Stimulated activated CD4-positive, alpha-beta T cell treated with anti-CD3 and anti-CD28 coated beads, Interleukin-15, amount 100 ng/mL, for 1 hour (primary cell): Measurements from ENCODE around the gene PRRC2B.
A peak's percentile ranks its signal among the peaks of the same experiment; 100 is the strongest.

Source experiments
- DNase-seq, 2 donors: peaks; one replicate each; pipeline ENCODE4 v3.0.0-alpha.2; 2020; ENCODE audit warnings: low read depth in 1 of 2, low spot score in 1 of 2

Gene PRRC2B

GRCh38 chr9:131484560-131485185 lies 90.8 kb downstream of the PRRC2B start:
- DNase-seq, result no peak

- no peak for DNase-seq
These were observed 91.3 kb downstream of the PRRC2B start for GRCh38 chr9:131485206-131485605.

GRCh38 chr9:131485728-131486422 lies 92.0 kb downstream of the PRRC2B start:
- no peak for DNase-seq

- DNase-seq, result no peak
These were observed 93.1 kb downstream of the PRRC2B start for GRCh38 chr9:131487001-131487400.

- no peak for DNase-seq
These were observed 93.7 kb downstream of the PRRC2B start for GRCh38 chr9:131487621-131488031.

- DNase-seq, result no peak
These were observed 96.6 kb downstream of the PRRC2B start for GRCh38 chr9:131490514-131490913.

- DNase-seq, result no peak
These were observed 97.3 kb downstream of the PRRC2B start for GRCh38 chr9:131491001-131491710.

GRCh38 chr9:131492070-131492469 lies 98.2 kb downstream of the PRRC2B start:
- no peak for DNase-seq

- no peak for DNase-seq
These were observed 100.5 kb downstream of the PRRC2B start for GRCh38 chr9:131494296-131494870.

- no peak for DNase-seq
These were observed 101.9 kb downstream of the PRRC2B start for GRCh38 chr9:131495785-131496184.

GRCh38 chr9:131496844-131497405 lies 103.0 kb downstream of the PRRC2B start:
- no peak for DNase-seq

GRCh38 chr9:131499254-131499767 lies 105.4 kb downstream of the PRRC2B start:
- no peak for DNase-seq

- DNase-seq, result peak; percentile 38 to 43
These were observed 106.5 kb downstream of the PRRC2B start for GRCh38 chr9:131500377-131500776.

- peak; percentile 17 to 19 for DNase-seq
These were observed 107.2 kb downstream of the PRRC2B start for GRCh38 chr9:131500939-131501541.

GRCh38 chr9:131502781-131503625 lies 109.1 kb downstream of the PRRC2B start, which contains the start of gene POMT1:
Gene POMT1, plus strand, starts transcription at chr9:131502918. Its CDS starts 1,301 bp downstream, at chr9:131504219.
- peak; percentile 81 to 83 for DNase-seq

GRCh38 chr9:131503626-131504465 lies 110.0 kb downstream of the PRRC2B start:
- peak; percentile 23 to 32 for DNase-seq

GRCh38 chr9:131505012-131505411 lies 111.1 kb downstream of the PRRC2B start:
- no peak for DNase-seq

GRCh38 chr9:131511416-131511815 lies 117.5 kb downstream of the PRRC2B start:
- DNase-seq, result no peak

GRCh38 chr9:131511880-131512279 lies 118.0 kb downstream of the PRRC2B start:
- DNase-seq, result no peak
